ENCODE measurements around the gene PLCB4.

GRCh38 chr20:9488063-9488462 lies 419.2 kb downstream of the PLCB4 start:
- no peak for TF ChIP-seq CTCF (IDR thresholded peaks at IDR 0.05)
- TF ChIP-seq POLR2A (IDR thresholded peaks at IDR 0.05) = no peak

Measured in transverse colon (tissue), 3 donors.